GM18909 (cell line): Measurements from ENCODE around the gene AZU1.
"Not testable (repeated sequence)": the region's sequence is repeated elsewhere in the genome, so short reads cannot be mapped to it uniquely, and the experiment has no call there.

Experiments
- ATAC-seq: cut with Tn5 transposase; IDR thresholded peaks from one replicate; pipeline ENCODE4 v1.9.1; 2021; ENCODE audit warnings: mild to moderate bottlenecking; ENCODE audit not compliant: unreplicated experiment, poor library complexity

Gene AZU1

GRCh38 chr19:824885-825284, 2.8 kb upstream of the AZU1 start:
- no peak for ATAC-seq

DNA sequence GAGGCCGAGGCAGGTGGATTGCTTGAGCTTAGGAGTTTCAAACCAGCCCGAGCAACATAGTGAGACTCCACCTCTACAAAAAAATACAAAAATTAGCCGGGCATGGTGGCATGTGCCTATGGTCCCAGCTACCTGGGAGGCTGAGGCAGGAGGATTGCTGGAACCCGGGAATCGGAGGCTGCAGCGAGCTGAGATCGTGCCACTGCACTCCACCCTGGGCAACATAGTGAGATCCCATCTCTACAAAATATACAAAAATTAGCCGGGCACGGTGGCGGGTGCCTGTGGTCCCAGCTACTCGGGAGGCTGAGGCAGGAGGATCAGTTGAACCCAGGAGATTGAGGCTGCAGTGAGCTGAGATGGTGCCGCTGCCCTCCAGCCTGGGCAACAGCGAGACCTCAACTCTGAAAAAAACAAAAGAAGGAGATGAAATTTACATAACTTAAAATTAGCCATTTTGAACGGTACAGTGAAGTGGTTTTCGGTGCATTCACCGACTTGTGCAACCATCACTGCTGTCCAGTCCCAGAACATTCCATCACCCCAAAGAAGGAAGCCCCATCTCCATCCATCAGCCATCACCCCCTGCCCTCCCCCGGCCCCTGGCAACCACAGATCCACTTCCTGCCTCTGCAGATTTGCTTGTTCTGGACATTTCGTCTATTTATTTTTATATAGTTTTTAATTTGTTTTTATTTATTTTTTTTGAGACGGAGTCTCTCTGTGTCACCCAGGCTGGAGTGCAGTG, 1.6 kb upstream of the AZU1 start:
- ATAC-seq = no peak

- no peak for ATAC-seq
Measured at GRCh38 chr19:827314-827709, 325 bp upstream of the AZU1 start.

DNA sequence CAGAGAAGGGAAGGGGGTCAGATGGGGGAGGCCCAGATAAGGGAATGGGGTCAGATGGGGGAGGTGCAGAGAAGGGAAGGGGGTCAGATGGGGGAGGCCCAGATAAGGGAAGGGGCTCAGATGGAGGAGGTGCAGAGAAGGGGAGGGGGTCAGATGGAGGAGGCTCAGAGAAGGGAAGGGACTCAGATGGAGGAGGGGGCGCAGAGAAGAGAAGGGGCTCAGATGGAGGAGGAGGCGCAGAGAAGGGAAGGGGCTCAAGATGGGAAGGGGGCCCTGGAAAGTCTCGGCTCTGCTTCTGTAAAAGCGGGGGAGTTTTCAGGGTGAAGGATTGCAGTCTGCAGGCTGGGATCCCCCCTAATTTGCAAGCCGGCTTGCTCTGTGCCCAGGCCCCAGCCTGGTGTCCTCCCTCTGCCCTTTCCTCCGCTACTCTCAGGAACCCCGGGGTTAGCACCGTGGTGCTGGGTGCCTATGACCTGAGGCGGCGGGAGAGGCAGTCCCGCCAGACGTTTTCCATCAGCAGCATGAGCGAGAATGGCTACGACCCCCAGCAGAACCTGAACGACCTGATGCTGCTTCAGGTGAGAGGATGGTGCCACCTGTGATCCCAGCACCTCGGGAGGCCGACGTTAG, 1.6 kb downstream of the AZU1 start:
- no peak for ATAC-seq

- no peak for ATAC-seq
Measured at GRCh38 chr19:831407-832369, 4.1 kb downstream of the AZU1 start.

GRCh38 chr19:834216-834615, 6.6 kb downstream of the AZU1 start:
- ATAC-seq = no peak

DNA sequence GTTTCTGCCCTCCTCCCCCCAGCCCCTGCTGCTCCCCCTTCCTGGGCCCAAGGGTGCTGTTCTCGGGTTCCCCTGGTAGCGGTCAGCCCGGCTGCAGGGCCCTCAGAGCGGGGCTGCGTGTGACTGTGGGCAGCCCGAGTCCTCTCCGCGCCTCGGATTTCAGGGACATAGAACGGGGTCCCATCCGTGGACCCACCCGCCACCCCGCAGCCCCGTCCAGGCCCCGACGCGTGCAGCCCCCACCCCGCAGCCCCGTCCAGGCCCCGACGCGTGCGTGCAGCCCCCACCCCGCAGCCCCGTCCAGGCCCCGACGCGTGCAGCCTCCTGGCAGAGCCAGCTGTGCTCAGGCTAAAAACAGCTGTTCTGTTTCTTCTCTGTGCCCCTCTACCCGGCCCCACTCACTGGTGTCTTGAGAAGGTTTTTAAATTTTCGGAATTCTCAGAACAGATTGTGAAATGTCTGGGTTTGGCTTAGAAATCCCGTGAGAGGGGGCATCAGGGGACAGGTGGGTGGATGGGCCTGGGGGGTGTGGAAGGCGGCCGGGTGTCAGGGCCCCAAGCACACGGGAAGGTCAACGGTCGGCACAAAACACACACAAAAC, 7.7 kb downstream of the AZU1 start:
- ATAC-seq = no peak

GRCh38 chr19:840519-841206, 13.0 kb downstream of the AZU1 start, which contains the start of gene PRTN3:
PRTN3 (plus strand) TSS chr19:840999; CDS start chr19:841009, 10 bp downstream.
- ATAC-seq = no peak

DNA sequence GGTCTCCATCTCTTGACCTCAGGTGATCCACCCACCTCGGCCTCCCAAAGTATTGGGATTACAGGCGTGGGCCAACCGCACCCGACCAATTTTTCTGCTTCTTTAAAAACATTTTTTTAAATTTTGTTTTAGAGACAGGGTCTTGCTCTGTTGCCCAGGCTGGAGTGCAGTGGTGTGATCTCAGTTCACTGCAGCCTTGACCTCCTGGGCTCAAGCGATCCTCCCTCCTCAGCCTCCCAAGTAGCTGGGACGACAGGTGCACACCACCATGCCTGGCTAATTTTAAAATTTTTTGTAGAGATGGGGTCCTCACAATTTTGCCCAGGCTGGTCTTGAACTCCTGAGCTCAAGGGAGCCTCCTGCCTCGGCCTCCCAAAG, 15.2 kb downstream of the AZU1 start:
- ATAC-seq = not testable (repeated sequence)

DNA sequence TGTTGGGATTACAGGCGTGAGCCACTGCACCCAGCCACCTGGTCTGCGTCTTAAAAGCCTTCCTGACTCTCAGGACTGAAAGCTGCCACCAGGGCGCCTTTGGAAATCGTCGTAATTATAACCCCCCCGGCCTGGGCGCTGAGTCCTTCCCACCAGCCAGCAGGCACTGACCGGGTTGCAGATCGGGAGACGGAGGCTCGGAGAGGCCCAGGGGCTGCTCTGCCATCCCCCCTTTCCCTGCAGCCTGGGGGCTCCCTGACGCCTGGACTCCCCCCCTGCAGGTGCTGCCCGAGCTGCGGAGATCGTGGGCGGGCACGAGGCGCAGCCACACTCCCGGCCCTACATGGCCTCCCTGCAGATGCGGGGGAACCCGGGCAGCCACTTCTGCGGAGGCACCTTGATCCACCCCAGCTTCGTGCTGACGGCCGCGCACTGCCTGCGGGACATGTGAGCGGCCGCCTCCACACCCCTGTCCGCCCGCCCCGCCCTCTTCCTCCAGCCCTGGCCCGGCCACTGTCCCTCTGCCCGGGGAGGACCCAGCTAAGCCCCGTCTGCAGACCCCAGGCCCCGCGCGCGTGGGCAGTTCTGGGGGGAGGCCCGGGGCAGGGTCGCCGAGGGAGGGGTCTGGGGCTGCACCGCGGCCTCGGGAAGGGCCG, 15.7 kb downstream of the AZU1 start:
- ATAC-seq = no peak

DNA sequence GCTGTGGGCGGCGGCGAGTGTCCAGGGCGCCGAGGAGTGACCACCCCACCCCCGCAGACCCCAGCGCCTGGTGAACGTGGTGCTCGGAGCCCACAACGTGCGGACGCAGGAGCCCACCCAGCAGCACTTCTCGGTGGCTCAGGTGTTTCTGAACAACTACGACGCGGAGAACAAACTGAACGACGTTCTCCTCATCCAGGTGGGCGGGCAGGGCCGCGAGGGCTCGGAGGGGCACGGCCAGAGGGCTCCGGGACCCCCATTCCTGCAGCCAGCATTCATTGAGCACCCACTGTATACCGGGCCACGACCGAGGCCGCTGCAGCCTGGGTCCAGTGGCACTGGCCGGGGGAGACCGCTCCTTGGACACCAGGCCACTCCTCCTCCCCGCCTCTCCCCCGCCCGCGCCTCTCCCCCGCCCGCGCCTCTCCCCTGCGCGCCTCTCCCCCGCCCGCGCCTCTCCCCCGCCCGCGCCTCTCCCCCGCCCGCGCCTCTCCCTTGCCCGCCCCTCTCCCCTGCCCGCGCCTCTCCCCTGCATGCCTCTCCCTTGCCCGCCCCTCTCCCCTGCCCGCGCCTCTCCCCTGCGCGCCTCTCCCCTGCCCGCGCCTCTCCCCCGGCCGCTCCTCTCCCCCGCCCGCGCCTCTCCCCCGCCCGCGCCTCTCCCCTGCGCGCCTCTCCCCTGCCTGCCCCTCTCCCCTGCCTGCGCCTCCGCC, 16.4 kb downstream of the AZU1 start:
- ATAC-seq = no peak

GRCh38 chr19:844546-844971, 16.9 kb downstream of the AZU1 start:
- no peak for ATAC-seq

DNA sequence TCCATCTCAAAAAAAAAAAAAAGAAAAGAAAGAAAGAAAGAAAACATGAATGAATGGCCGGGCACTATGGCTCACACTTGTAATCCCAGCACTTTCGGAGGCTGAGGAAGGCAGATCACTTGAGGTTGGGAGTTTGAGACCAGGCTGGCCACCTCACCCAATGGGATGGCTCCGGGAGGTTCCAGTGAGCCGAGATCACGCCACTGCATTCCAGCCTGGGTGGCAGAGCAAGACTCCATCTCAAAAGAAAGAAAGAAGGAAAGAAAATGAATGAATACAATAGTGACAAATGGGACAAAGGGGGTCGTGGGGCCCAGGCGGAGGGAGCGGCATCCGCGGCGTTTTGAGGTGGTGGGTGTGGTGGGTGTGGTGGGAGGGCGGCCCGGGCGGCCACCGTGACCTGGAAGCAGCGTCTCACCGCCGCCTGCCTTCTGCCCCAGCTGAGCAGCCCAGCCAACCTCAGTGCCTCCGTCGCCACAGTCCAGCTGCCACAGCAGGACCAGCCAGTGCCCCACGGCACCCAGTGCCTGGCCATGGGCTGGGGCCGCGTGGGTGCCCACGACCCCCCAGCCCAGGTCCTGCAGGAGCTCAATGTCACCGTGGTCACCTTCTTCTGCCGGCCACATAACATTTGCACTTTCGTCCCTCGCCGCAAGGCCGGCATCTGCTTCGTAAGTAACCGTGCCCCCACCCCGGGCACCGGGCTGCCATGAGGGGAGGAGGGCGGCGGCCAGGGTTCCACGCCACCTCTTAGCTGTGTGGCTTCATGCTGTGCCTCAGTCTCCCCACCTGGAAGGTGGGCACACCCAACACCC, 18.3 kb downstream of the AZU1 start:
- no peak for ATAC-seq

- no peak for ATAC-seq
Measured at GRCh38 chr19:848386-848921, 20.8 kb downstream of the AZU1 start.

DNA sequence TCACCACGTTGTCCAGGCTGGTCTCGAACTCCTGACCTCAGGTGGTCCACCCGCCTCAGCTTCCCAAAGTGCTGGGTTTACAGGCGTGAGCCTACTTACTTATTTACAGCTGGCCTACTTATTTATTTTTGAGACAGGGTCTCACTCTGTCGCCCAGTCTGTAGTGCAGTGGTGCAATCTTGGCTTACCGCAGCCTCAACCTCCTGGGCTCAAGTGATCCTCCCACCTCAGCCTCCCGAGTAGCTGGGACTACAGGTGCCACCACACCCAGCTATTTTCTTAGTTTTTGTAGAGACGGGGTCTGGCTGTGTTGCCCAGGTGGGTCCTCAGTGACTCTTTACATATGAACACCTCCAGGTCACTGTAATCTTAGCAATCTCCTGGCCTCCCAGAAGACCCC, 21.6 kb downstream of the AZU1 start:
- not testable (repeated sequence) for ATAC-seq

GRCh38 chr19:850221-850978, 22.8 kb downstream of the AZU1 start:
- no peak for ATAC-seq

DNA sequence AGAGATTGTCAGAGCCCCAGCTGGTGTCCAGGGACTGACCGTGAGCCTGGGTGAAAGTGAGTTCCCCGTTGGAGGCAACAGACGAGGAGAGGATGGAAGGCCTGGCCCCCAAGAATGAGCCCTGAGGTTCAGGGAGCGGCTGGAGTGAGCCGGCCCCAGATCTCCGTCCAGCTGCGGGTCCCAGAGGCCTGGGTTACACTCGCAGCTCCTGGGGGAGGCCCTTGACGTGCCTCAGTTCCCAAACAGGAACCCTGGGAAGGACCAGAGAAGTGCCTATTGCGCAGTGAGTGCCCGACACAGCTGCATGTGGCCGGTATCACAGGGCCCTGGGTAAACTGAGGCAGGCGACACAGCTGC, 23.3 kb downstream of the AZU1 start:
- ATAC-seq = no peak
